C4-2B (cell line): ENCODE data around the gene PIK3C2G.

Experiments
- CTCF ChIP-seq: fragments of 450-650 bp; conservative IDR thresholded peaks from 2 replicates; pipeline ENCODE4 v1.5.1; 2017; ENCODE audit warnings: mild to moderate bottlenecking
- ZFX ChIP-seq: fragments of 450-650 bp; IDR thresholded peaks from 2 replicates; pipeline ENCODE4 v1.6.1; 2017

GRCh38 chr12:18454330-18454729 lies 193.0 kb downstream of the PIK3C2G start:
- TF ChIP-seq CTCF, result no peak
- no peak for TF ChIP-seq ZFX
